ENCODE data around the gene FGD5.
"Not testable (repeated sequence)": the region's sequence is repeated elsewhere in the genome, so short reads cannot be mapped to it uniquely, and the experiment has no call there.

The FGD5 gene

GRCh38 chr3:14890476-14890875 is 71.7 kb downstream of the FGD5 start:
- DNase-seq (ENCODE audit: insufficient read length) (no peak), FAIRE-seq (no peak)
- no peak for TF ChIP-seq POLR2A (IDR thresholded peaks at IDR 0.05; ENCODE audit: low read depth, low read length)
- no peak for TF ChIP-seq TAF1 (IDR thresholded peaks at IDR 0.05; ENCODE audit: borderline replicate concordance, low read depth, low read length)
- no peak for TF ChIP-seq POLR2AphosphoS5 (IDR thresholded peaks at IDR 0.05; ENCODE audit: low read depth, low read length)

- no peak for FAIRE-seq
- no peak for DNase-seq (ENCODE audit: insufficient read length)
- TF ChIP-seq TAF1 (IDR thresholded peaks at IDR 0.05; ENCODE audit: borderline replicate concordance, low read depth, low read length): no peak
- TF ChIP-seq POLR2A (IDR thresholded peaks at IDR 0.05; ENCODE audit: low read depth, low read length): no peak
- TF ChIP-seq POLR2AphosphoS5 (IDR thresholded peaks at IDR 0.05; ENCODE audit: low read depth, low read length): no peak
Measured at GRCh38 chr3:14891135-14892132, 72.7 kb downstream of the FGD5 start.

- DNase-seq (ENCODE audit: insufficient read length): no peak
- TF ChIP-seq TAF1 (IDR thresholded peaks at IDR 0.05; ENCODE audit: borderline replicate concordance, low read depth, low read length): no peak
- TF ChIP-seq POLR2AphosphoS5 (IDR thresholded peaks at IDR 0.05; ENCODE audit: low read depth, low read length): no peak
- no peak for TF ChIP-seq POLR2A (IDR thresholded peaks at IDR 0.05; ENCODE audit: low read depth, low read length)
- no peak for FAIRE-seq
Measured at GRCh38 chr3:14892226-14892625, 73.5 kb downstream of the FGD5 start.

- DNase-seq (ENCODE audit: insufficient read length) (no peak), FAIRE-seq (no peak)
- TF ChIP-seq POLR2A (IDR thresholded peaks at IDR 0.05; ENCODE audit: low read depth, low read length) (no peak), POLR2AphosphoS5 (IDR thresholded peaks at IDR 0.05; ENCODE audit: low read depth, low read length) (no peak)
Measured at GRCh38 chr3:14894085-14894484, 75.3 kb downstream of the FGD5 start.

GRCh38 chr3:14897266-14897665 is 78.5 kb downstream of the FGD5 start:
- FAIRE-seq (no peak), DNase-seq (ENCODE audit: insufficient read length) (no peak)
- TF ChIP-seq TAF1 (IDR thresholded peaks at IDR 0.05; ENCODE audit: borderline replicate concordance, low read depth, low read length): no peak

- TF ChIP-seq TAF1 (IDR thresholded peaks at IDR 0.05; ENCODE audit: borderline replicate concordance, low read depth, low read length) (no peak), POLR2AphosphoS5 (IDR thresholded peaks at IDR 0.05; ENCODE audit: low read depth, low read length) (no peak), POLR2A (IDR thresholded peaks at IDR 0.05; ENCODE audit: low read depth, low read length) (no peak)
- DNase-seq (ENCODE audit: insufficient read length): no peak
- no peak for FAIRE-seq
Measured at GRCh38 chr3:14898929-14899328, 80.2 kb downstream of the FGD5 start.

GRCh38 chr3:14899993-14900618 is 81.3 kb downstream of the FGD5 start:
- FAIRE-seq: no peak
- TF ChIP-seq POLR2A (IDR thresholded peaks at IDR 0.05; ENCODE audit: low read depth, low read length): no peak
- TF ChIP-seq TAF1 (IDR thresholded peaks at IDR 0.05; ENCODE audit: borderline replicate concordance, low read depth, low read length): no peak
- TF ChIP-seq POLR2AphosphoS5 (IDR thresholded peaks at IDR 0.05; ENCODE audit: low read depth, low read length): no peak

GRCh38 chr3:14900881-14901873 is 82.4 kb downstream of the FGD5 start:
- DNase-seq (ENCODE audit: insufficient read length): no peak
- TF ChIP-seq POLR2A (IDR thresholded peaks at IDR 0.05; ENCODE audit: low read depth, low read length) (no peak), TAF1 (IDR thresholded peaks at IDR 0.05; ENCODE audit: borderline replicate concordance, low read depth, low read length) (no peak), POLR2AphosphoS5 (IDR thresholded peaks at IDR 0.05; ENCODE audit: low read depth, low read length) (no peak)
- no peak for FAIRE-seq

More at GRCh38 chr3:14899993-14900618, 81.3 kb downstream of the FGD5 start:
- DNase-seq (ENCODE audit: insufficient read length): no peak

GRCh38 chr3:14902719-14903118 is 84.0 kb downstream of the FGD5 start:
- FAIRE-seq: no peak

GRCh38 chr3:14903501-14903900 is 84.7 kb downstream of the FGD5 start:
- DNase-seq (ENCODE audit: insufficient read length); FAIRE-seq: not testable (repeated sequence)

More at GRCh38 chr3:14902719-14903118, 84.0 kb downstream of the FGD5 start:
- no peak for DNase-seq (ENCODE audit: insufficient read length)
- TF ChIP-seq TAF1 (IDR thresholded peaks at IDR 0.05; ENCODE audit: borderline replicate concordance, low read depth, low read length) (no peak), POLR2AphosphoS5 (IDR thresholded peaks at IDR 0.05; ENCODE audit: low read depth, low read length) (no peak), POLR2A (IDR thresholded peaks at IDR 0.05; ENCODE audit: low read depth, low read length) (no peak)

GRCh38 chr3:14905055-14905657 is 86.4 kb downstream of the FGD5 start:
- FAIRE-seq (no peak), DNase-seq (ENCODE audit: insufficient read length) (no peak)
- TF ChIP-seq POLR2A (IDR thresholded peaks at IDR 0.05; ENCODE audit: low read depth, low read length): no peak
- no peak for TF ChIP-seq POLR2AphosphoS5 (IDR thresholded peaks at IDR 0.05; ENCODE audit: low read depth, low read length)
- TF ChIP-seq TAF1 (IDR thresholded peaks at IDR 0.05; ENCODE audit: borderline replicate concordance, low read depth, low read length): no peak

Measured in GM12892 (cell line).